Fibroblast of villous mesenchyme (primary cell): Measurements from ENCODE around the gene APRT. TPM values are rescaled to one million over a fixed set of nuclear protein-coding genes. Genes with fewer than 3 reads are reported as not detected.

Source experiments
- DNase-seq: peaks from one replicate; pipeline ENCODE4 v3.0.0-alpha.2; 2010; ENCODE audit warnings: low read depth
- H3K4me3 ChIP-seq: 2 replicates; pipeline ENCODE4 v1.5.1; 2011; ENCODE audit warnings: low read depth, mild to moderate bottlenecking, low read length
- total RNA-seq: library from RNA; depleted of rRNA; stranded (reverse); fragments of >200 nt; gene quantifications from 2 replicates; pipeline ENCODE4 v1.2.3, GENCODE V29; 2012
- TF ChIP-seq, protein P1 (sequence below): IDR thresholded peaks from 2 replicates; pipeline ENCODE4 v1.5.1; 2012; ENCODE audit warnings: low read depth, mild to moderate bottlenecking, low read length; ENCODE audit not compliant: insufficient read depth

Gene APRT
- total RNA-seq, 1 donor = 39.7 TPM

GRCh38 chr16:88850531-88851199, 38.9 kb upstream of the APRT start:
- TF ChIP-seq, protein P1, sequence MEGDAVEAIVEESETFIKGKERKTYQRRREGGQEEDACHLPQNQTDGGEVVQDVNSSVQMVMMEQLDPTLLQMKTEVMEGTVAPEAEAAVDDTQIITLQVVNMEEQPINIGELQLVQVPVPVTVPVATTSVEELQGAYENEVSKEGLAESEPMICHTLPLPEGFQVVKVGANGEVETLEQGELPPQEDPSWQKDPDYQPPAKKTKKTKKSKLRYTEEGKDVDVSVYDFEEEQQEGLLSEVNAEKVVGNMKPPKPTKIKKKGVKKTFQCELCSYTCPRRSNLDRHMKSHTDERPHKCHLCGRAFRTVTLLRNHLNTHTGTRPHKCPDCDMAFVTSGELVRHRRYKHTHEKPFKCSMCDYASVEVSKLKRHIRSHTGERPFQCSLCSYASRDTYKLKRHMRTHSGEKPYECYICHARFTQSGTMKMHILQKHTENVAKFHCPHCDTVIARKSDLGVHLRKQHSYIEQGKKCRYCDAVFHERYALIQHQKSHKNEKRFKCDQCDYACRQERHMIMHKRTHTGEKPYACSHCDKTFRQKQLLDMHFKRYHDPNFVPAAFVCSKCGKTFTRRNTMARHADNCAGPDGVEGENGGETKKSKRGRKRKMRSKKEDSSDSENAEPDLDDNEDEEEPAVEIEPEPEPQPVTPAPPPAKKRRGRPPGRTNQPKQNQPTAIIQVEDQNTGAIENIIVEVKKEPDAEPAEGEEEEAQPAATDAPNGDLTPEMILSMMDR = no peak
- H3K4me3 ChIP-seq = no peak overlapping the region
- no peak for DNase-seq

- H3K4me3 ChIP-seq = no peak overlapping the region
- no peak for DNase-seq
- TF ChIP-seq, protein P1 = no peak
Observed at GRCh38 chr16:88848557-88848956, 36.8 kb upstream of the APRT start.

GRCh38 chr16:88847654-88848053, 35.9 kb upstream of the APRT start:
- no peak overlapping the region for H3K4me3 ChIP-seq
- TF ChIP-seq, protein P1 = no peak
- no peak for DNase-seq

GRCh38 chr16:88846088-88846487, 34.4 kb upstream of the APRT start:
- no peak for DNase-seq
- H3K4me3 ChIP-seq = no peak overlapping the region
- TF ChIP-seq, protein P1 = no peak

DNA sequence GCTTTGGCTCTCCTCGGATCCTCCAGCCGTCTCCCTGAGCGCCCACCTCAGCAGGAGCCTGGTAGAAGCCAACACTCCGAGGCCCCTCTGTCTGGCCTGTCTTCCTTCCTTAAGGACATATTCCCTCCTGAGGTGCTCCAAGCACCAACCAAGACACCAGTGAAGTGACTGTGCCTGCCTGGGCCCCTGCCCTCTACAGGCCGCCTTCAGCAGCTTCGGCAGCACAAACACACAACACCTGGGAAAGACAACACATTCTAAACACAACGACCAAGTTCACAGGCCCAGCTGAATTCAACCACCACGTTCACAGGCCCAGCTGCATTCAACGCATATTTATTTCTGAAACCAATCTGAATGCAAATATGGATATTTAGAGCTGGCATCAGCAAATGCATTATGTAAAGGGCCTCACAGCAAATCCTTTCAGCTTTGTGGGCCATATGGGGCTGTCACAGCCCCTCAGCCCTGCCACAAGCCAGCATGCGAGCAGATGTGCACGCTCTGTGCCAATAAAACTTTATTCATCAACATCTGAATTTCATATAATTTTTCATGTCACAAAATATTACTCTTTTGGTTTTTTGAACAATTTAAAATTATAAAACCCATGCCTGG, 32.8 kb upstream of the APRT start:
- TF ChIP-seq, protein P1 = no peak
- DNase-seq = no peak
- H3K4me3 ChIP-seq = no peak overlapping the region

DNA sequence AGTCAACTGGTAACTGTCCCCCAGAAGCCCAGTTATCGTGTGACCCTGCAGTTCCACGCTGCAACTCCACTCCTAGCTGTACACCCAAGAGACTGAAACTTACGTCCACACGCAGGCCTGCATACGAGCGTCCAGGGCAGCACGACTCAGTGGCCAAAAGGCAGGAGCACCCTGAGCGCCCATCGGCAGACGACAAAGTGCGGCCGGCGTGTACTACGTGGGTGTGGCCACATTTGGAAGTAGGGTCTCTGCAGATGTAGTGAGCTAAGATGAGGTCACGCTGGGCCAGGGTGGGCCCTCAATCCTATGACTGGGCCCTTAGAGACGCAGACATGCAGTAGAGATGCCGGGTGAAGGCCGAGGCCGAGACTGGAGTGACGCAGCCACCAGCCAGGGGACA, 31.5 kb upstream of the APRT start:
- TF ChIP-seq, protein P1 = no peak
- no peak for DNase-seq
- H3K4me3 ChIP-seq = no peak overlapping the region
